HG02884 (cell line): ENCODE results near the gene PTCRA.
"Not testable (repeated sequence)": the region's sequence is repeated elsewhere in the genome, so short reads cannot be mapped to it uniquely, and the experiment has no call there.

ENCODE experiments used
- ATAC-seq: cut with Tn5 transposase; IDR thresholded peaks from one replicate; pipeline ENCODE4 v1.9.1; 2021; ENCODE audit warnings: mild to moderate bottlenecking, moderate library complexity; ENCODE audit not compliant: unreplicated experiment

Gene PTCRA

GRCh38 chr6:42939810-42940167, 23.9 kb downstream of the PTCRA start:
- ATAC-seq, result no peak

GRCh38 chr6:42940493-42941045, 24.7 kb downstream of the PTCRA start:
- no peak for ATAC-seq

- not testable (repeated sequence) for ATAC-seq
Observed at GRCh38 chr6:42941356-42941755, 25.5 kb downstream of the PTCRA start.

GRCh38 chr6:42942444-42942843, 26.6 kb downstream of the PTCRA start:
- ATAC-seq, result no peak

GRCh38 chr6:42947950-42948349, 32.1 kb downstream of the PTCRA start:
- no peak for ATAC-seq

GRCh38 chr6:42952389-42952788, 36.5 kb downstream of the PTCRA start:
- no peak for ATAC-seq

- not testable (repeated sequence) for ATAC-seq
Observed at GRCh38 chr6:42954405-42954804, 38.6 kb downstream of the PTCRA start.

GRCh38 chr6:42958125-42958524, 42.3 kb downstream of the PTCRA start:
- ATAC-seq, result no peak

- ATAC-seq, result no peak
Observed at GRCh38 chr6:42959917-42960242, 44.0 kb downstream of the PTCRA start.

- ATAC-seq, result no peak
Observed at GRCh38 chr6:42960243-42961019, 44.6 kb downstream of the PTCRA start, which contains the start of gene GNMT. TSS of gene GNMT (plus strand) at chr6:42960754. CDS start at chr6:42960768, 14 bp downstream.

- no peak for ATAC-seq
Observed at GRCh38 chr6:42961020-42961470, 45.2 kb downstream of the PTCRA start.

- ATAC-seq, result no peak
Observed at GRCh38 chr6:42962096-42962495, 46.2 kb downstream of the PTCRA start.

- no peak for ATAC-seq
Observed at GRCh38 chr6:42962502-42963178, 46.8 kb downstream of the PTCRA start.

GRCh38 chr6:42963179-42963854, 47.5 kb downstream of the PTCRA start:
- ATAC-seq, result no peak

GRCh38 chr6:42963855-42964605, 48.2 kb downstream of the PTCRA start:
- ATAC-seq, result no peak

- ATAC-seq, result no peak
Observed at GRCh38 chr6:42966571-42966970, 50.7 kb downstream of the PTCRA start.

- no peak for ATAC-seq
Observed at GRCh38 chr6:42967228-42967627, 51.4 kb downstream of the PTCRA start.

- ATAC-seq, result no peak
Observed at GRCh38 chr6:42968126-42968701, 52.4 kb downstream of the PTCRA start.

- ATAC-seq, result no peak
Observed at GRCh38 chr6:42968783-42969182, 52.9 kb downstream of the PTCRA start.

GRCh38 chr6:42969431-42969830, 53.6 kb downstream of the PTCRA start:
- no peak for ATAC-seq
